ENCODE measurements around the gene LCTL. TPM values are rescaled to one million over a fixed set of nuclear protein-coding genes. Genes with fewer than 3 reads are reported as not detected.
A peak's percentile ranks its signal among the peaks of the same experiment; 100 is the strongest.

LCTL gene, protein sequence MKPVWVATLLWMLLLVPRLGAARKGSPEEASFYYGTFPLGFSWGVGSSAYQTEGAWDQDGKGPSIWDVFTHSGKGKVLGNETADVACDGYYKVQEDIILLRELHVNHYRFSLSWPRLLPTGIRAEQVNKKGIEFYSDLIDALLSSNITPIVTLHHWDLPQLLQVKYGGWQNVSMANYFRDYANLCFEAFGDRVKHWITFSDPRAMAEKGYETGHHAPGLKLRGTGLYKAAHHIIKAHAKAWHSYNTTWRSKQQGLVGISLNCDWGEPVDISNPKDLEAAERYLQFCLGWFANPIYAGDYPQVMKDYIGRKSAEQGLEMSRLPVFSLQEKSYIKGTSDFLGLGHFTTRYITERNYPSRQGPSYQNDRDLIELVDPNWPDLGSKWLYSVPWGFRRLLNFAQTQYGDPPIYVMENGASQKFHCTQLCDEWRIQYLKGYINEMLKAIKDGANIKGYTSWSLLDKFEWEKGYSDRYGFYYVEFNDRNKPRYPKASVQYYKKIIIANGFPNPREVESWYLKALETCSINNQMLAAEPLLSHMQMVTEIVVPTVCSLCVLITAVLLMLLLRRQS
- not detected for polyA plus RNA-seq (2012; ENCODE audit: insufficient read depth, insufficient read length)

- H3K4me3 ChIP-seq (ENCODE audit: low read length): no peak within 1 kb of the TSS
- no peak for DNase-seq (ENCODE audit: low read depth, low spot score)
Measured at GRCh38 chr15:66565741-66566144, at the start of gene LCTL. TSS of gene LCTL (minus strand) at chr15:66565998. CDS start at chr15:66565365, 633 bp downstream.

DNA sequence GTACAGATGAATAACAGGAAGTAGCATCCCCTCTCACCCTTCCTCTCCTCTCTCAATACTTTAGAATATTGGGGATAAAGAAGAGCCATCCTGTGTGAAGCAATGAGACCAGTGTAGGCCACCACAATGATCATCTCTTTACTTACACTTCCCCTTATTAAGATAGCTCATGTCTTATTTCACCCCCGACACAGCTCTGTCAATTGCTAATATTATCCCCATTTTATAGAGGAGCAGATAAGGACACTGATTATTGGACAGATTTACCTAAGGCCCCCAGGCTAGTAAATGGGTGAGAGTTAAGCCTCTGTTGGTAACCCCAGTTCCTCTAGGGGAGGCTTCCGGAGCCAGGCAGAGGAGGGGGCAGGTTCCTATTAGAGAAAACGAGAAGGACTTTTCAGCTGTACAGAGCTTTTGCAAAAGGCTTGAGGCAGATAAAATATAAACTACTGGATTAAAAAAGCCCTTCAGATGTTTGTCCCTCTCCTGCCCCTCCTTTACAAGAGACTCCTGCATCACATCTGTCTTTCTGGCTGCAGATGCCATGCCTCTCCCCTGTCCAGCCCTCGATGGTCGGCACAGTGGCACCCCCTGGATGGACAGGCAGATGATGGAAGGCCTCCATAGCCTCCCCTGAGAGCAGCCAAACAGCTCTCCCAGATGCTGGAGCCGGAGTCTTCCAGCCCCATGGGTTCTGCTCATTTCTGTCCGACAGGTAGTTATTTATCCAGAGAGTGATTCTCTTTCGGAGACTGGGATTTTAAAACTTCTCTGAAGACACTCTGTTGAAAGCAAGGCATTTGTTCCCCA, 49.4 kb upstream of the LCTL start:
- DNase-seq (ENCODE audit: low read depth, low spot score): no peak
- H3K4me3 ChIP-seq (ENCODE audit: low read length): no peak overlapping the region

- H3K4me3 ChIP-seq (ENCODE audit: low read length): no peak overlapping the region
- no peak for DNase-seq (ENCODE audit: low read depth, low spot score)
Measured at GRCh38 chr15:66614456-66614855, 48.7 kb upstream of the LCTL start.

- DNase-seq (ENCODE audit: low read depth, low spot score): no peak
- H3K4me3 ChIP-seq (ENCODE audit: low read length): no peak overlapping the region
Measured at GRCh38 chr15:66613743-66614142, 47.9 kb upstream of the LCTL start.

GRCh38 chr15:66611257-66612053, 45.7 kb upstream of the LCTL start:
- DNase-seq (ENCODE audit: low read depth, low spot score): no peak
- no peak overlapping the region for H3K4me3 ChIP-seq (ENCODE audit: low read length)

DNA sequence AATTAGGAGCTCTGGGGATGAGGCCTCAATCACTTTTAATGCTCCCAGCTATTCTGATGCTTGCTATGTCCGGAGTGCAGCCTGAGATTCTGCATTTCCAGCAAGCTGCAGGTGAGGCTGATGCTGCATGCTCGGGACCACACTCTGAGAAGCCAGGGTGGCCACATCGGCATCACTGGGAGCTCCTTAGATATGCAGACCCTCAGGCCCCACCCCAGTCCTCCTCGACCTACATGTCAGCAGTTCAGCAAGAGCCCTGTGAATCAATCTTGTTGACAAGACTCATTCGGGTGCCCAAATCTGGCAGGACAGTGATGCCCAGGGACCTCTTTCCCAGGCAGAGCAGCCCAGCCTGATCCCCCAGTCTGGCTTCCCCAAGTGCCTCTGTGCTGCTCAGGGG, 44.1 kb upstream of the LCTL start:
- DNase-seq (ENCODE audit: low read depth, low spot score): no peak
- no peak overlapping the region for H3K4me3 ChIP-seq (ENCODE audit: low read length)

- no peak for DNase-seq (ENCODE audit: low read depth, low spot score)
- H3K4me3 ChIP-seq (ENCODE audit: low read length): no peak overlapping the region
Measured at GRCh38 chr15:66608881-66609280, 43.1 kb upstream of the LCTL start.

DNA sequence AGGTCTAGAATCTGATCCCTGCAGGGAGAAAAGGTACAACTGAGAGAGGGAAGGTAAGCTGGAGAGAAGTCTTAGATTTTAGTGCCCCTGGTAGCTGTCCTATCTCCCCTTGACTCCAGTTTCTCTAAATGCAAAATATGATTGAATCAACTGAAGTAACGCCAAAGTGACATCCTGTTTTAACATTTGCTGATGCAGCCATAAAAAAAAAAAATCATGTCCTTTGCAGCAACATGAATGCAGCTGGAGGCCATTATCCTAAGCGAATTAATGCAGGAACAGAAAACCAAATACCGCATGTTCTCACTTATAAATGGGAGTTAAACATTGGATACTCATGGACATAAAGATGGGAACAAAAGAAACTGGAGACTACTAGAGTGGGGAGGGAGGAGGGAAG, 42.4 kb upstream of the LCTL start:
- H3K4me3 ChIP-seq (ENCODE audit: low read length): no peak overlapping the region
- no peak for DNase-seq (ENCODE audit: low read depth, low spot score)

GRCh38 chr15:66603301-66604179, 37.7 kb upstream of the LCTL start:
- no peak overlapping the region for H3K4me3 ChIP-seq (ENCODE audit: low read length)
- peak; percentile 52 for DNase-seq (ENCODE audit: low read depth, low spot score)

GRCh38 chr15:66601521-66601920, 35.7 kb upstream of the LCTL start:
- DNase-seq (ENCODE audit: low read depth, low spot score): no peak
- no peak overlapping the region for H3K4me3 ChIP-seq (ENCODE audit: low read length)

- no peak for DNase-seq (ENCODE audit: low read depth, low spot score)
- no peak overlapping the region for H3K4me3 ChIP-seq (ENCODE audit: low read length)
Measured at GRCh38 chr15:66600240-66600627, 34.4 kb upstream of the LCTL start.

GRCh38 chr15:66599536-66600239, 33.9 kb upstream of the LCTL start:
- DNase-seq (ENCODE audit: low read depth, low spot score): no peak
- H3K4me3 ChIP-seq (ENCODE audit: low read length): no peak overlapping the region

GRCh38 chr15:66598095-66598815, 32.5 kb upstream of the LCTL start:
- peak; percentile 56 for DNase-seq (ENCODE audit: low read depth, low spot score)
- H3K4me3 ChIP-seq (ENCODE audit: low read length): no peak overlapping the region

DNA sequence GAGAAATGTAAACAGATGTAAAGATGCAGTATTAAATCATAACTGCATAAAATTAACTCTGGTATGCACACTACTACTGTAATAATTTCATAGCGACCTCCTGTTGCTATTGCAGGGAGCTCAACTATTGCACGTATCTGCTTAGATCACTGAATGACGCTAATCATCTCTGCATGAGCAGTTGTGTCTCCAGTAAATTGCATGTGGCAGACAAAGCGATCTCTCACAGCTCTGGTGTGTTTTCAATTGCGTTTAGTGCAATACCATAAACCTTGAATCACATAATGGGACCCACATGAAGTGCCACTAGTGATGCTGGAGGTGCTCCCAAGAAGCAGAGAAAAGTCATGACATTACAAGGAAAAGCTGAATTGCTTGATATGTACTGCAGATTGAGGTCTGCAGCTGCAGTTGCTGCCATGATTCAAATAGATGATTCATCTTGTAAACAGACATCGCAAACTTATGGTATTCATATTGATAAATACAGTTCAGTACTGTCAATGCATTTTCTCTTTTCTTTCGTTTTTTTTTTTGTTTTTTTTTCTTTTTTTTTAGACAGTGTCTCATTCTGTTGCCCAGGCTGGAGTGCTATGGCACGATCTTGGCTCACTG, 30.2 kb upstream of the LCTL start:
- no peak for DNase-seq (ENCODE audit: low read depth, low spot score)
- H3K4me3 ChIP-seq (ENCODE audit: low read length): no peak overlapping the region

DNA sequence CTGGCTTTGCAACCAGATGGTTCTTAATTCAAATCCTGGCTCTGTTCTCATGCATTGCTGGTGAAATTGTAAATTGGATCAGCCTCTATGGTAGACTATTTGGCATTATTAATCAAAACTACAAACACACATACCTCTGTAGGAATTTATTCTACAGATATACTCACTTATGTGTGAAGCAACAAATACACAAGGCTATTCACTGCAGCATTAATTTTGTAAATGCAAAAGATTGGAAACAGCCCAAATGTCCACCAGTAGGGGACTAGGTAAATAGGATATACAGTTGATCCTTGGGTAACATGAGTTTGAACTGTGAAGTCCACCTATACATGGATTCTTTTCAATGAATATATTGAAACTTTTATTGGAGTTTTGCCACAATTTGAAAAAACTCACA, 29.5 kb upstream of the LCTL start:
- H3K4me3 ChIP-seq (ENCODE audit: low read length): no peak overlapping the region
- DNase-seq (ENCODE audit: low read depth, low spot score): no peak

DNA sequence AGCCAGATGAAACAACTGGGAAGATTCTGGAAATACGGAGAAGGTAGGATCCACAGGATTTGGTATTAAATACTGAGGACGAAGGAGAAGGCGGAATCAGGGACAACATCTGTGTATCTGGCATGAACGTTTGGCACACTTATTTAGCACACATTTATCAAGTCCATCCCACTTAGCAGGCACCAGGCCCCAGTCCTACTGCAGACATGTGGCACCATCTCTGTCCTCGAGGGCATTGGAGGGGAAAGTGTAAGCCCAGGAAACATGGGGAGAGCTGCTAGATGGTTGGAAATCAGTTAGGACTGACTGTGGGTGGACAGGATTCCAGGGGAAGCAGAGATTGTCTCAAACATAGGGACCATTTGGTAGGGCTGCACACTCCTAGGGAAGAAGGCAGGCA, 29.0 kb upstream of the LCTL start:
- no peak for DNase-seq (ENCODE audit: low read depth, low spot score)
- no peak overlapping the region for H3K4me3 ChIP-seq (ENCODE audit: low read length)

GRCh38 chr15:66594344-66594743, 28.5 kb upstream of the LCTL start:
- H3K4me3 ChIP-seq (ENCODE audit: low read length): no peak overlapping the region
- no peak for DNase-seq (ENCODE audit: low read depth, low spot score)
